Stomach (tissue), 4 donors: Measurements from ENCODE around the gene ITIH1.

Source experiments
- EP300 ChIP-seq: sonication (generic); formaldehyde crosslinking; IDR thresholded peaks from one replicate; pipeline ENCODE4 v1.6.1; 2017; ENCODE audit warnings: antibody characterized with exemption
- POLR2A ChIP-seq, 4 donors: fragments of 450-650 bp; IDR thresholded peaks; one replicate each; pipeline ENCODE4 v1.6.1; 2016; ENCODE audit warnings: antibody characterized with exemption in 4 of 4, control low read depth in 2 of 4, mild to moderate bottlenecking in 1 of 4, moderate library complexity in 1 of 4
- POLR2AphosphoS5 ChIP-seq, 3 donors: sonication (generic); formaldehyde crosslinking; IDR thresholded peaks; one replicate each; pipeline ENCODE4 v1.6.1; 2016; ENCODE audit warnings: antibody characterized with exemption in 3 of 3
- TF ChIP-seq, protein P1 (sequence below), 7 experiments: fragments of 450-650 bp in 4 of 7; fragments of 200-600 bp in 3 of 7; sonication (generic) in 3 of 7; IDR thresholded peaks; one replicate each; pipeline ENCODE4 v1.5.1; 2016 to 2019; ENCODE audit warnings: antibody characterized with exemption in 7 of 7, control low read depth in 2 of 7, mild to moderate bottlenecking in 1 of 7

DNA sequence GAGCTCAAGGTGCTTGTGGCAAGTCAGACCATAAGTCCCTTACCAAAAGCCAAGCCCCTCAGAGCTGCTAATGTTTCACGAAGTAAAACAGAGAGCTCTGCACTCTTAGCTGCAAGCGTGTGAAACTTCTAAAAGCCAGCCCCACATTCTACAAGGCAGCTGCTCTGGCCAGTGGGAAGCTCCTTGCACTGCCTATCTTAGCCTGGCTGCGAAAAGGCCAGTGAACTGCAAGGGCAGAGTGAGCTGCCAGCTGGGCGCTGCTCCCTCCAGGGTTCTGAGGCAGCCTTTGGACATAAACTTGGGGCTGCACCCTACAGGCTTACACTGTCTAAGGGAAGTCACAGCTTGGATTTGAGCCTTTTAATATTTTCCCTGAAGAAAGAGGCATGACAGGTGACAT, 59.6 kb downstream of the ITIH1 start:
- TF ChIP-seq, protein P1, sequence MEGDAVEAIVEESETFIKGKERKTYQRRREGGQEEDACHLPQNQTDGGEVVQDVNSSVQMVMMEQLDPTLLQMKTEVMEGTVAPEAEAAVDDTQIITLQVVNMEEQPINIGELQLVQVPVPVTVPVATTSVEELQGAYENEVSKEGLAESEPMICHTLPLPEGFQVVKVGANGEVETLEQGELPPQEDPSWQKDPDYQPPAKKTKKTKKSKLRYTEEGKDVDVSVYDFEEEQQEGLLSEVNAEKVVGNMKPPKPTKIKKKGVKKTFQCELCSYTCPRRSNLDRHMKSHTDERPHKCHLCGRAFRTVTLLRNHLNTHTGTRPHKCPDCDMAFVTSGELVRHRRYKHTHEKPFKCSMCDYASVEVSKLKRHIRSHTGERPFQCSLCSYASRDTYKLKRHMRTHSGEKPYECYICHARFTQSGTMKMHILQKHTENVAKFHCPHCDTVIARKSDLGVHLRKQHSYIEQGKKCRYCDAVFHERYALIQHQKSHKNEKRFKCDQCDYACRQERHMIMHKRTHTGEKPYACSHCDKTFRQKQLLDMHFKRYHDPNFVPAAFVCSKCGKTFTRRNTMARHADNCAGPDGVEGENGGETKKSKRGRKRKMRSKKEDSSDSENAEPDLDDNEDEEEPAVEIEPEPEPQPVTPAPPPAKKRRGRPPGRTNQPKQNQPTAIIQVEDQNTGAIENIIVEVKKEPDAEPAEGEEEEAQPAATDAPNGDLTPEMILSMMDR (IDR thresholded peaks at IDR 0.05) = no peak
- TF ChIP-seq POLR2A (IDR thresholded peaks at IDR 0.05) (no peak), EP300 (no peak), POLR2AphosphoS5 (IDR thresholded peaks at IDR 0.05) (no peak)
